ENCODE measurements around the gene RBMX2.

RBMX2 gene

DNA sequence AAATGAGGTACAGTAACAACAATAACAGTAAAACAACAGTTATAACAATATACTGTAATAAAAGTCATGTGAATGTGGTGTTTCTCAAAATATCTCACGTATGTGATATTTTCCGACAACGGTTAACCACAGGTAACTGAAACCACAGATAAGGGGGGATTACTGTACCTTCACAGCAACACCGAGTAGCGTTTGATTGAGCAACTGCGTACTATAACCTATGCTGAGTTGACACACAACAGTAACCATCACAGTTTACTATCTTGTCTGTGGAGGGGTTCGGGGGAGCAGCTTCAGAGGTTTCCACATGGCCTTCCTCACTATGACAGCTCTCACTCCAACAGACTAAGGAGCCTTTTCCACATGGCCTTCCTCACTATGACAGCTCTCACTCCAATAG, 13.4 kb downstream of the RBMX2 start:
- TF ChIP-seq POLR2AphosphoS5 (IDR thresholded peaks at IDR 0.05; ENCODE audit: low read depth, low read length) (no peak), SIN3A (IDR thresholded peaks at IDR 0.05; ENCODE audit: borderline replicate concordance, insufficient read depth, low read length) (no peak), FOXP2 (optimal IDR thresholded peaks at IDR 0.05; ENCODE audit: borderline replicate concordance, extremely low read depth, extremely low read length, insufficient read depth) (no peak), TAF1 (IDR thresholded peaks at IDR 0.05; ENCODE audit: borderline replicate concordance, insufficient read depth, low read length) (no peak)
- TF ChIP-seq, protein P1, sequence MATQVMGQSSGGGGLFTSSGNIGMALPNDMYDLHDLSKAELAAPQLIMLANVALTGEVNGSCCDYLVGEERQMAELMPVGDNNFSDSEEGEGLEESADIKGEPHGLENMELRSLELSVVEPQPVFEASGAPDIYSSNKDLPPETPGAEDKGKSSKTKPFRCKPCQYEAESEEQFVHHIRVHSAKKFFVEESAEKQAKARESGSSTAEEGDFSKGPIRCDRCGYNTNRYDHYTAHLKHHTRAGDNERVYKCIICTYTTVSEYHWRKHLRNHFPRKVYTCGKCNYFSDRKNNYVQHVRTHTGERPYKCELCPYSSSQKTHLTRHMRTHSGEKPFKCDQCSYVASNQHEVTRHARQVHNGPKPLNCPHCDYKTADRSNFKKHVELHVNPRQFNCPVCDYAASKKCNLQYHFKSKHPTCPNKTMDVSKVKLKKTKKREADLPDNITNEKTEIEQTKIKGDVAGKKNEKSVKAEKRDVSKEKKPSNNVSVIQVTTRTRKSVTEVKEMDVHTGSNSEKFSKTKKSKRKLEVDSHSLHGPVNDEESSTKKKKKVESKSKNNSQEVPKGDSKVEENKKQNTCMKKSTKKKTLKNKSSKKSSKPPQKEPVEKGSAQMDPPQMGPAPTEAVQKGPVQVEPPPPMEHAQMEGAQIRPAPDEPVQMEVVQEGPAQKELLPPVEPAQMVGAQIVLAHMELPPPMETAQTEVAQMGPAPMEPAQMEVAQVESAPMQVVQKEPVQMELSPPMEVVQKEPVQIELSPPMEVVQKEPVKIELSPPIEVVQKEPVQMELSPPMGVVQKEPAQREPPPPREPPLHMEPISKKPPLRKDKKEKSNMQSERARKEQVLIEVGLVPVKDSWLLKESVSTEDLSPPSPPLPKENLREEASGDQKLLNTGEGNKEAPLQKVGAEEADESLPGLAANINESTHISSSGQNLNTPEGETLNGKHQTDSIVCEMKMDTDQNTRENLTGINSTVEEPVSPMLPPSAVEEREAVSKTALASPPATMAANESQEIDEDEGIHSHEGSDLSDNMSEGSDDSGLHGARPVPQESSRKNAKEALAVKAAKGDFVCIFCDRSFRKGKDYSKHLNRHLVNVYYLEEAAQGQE (IDR thresholded peaks at IDR 0.05; ENCODE audit: insufficient read depth in 1 of 2, low read depth in 2 of 2, low read length in 2 of 2) = no peak

DNA sequence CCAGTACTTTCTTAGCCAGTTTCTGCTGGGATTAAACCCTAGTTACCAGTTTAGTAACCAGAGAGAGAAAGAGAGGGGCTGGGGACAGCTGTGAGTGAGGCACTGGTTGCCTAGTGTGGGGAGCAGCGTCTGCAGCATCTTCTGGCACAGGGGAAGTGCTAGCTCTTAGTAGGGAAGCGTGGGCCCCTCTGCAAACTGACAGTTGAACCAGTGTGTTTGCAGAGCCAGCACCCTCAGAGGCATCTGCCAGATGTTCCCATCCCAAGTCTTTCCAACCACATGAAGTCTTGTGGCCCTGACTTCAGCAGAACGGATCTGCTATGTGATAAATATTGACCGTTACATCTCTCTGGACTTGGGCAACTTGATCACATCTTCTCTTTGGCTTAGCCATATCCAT, 15.0 kb downstream of the RBMX2 start:
- no peak for TF ChIP-seq FOXP2 (optimal IDR thresholded peaks at IDR 0.05; ENCODE audit: borderline replicate concordance, extremely low read depth, extremely low read length, insufficient read depth)
- TF ChIP-seq SIN3A (IDR thresholded peaks at IDR 0.05; ENCODE audit: borderline replicate concordance, insufficient read depth, low read length) = no peak
- TF ChIP-seq, protein P1 (IDR thresholded peaks at IDR 0.05; ENCODE audit: insufficient read depth in 1 of 2, low read depth in 2 of 2, low read length in 2 of 2) = no peak
- TF ChIP-seq POLR2AphosphoS5 (IDR thresholded peaks at IDR 0.05; ENCODE audit: low read depth, low read length) = no peak
- no peak for TF ChIP-seq TAF1 (IDR thresholded peaks at IDR 0.05; ENCODE audit: borderline replicate concordance, insufficient read depth, low read length)

DNA sequence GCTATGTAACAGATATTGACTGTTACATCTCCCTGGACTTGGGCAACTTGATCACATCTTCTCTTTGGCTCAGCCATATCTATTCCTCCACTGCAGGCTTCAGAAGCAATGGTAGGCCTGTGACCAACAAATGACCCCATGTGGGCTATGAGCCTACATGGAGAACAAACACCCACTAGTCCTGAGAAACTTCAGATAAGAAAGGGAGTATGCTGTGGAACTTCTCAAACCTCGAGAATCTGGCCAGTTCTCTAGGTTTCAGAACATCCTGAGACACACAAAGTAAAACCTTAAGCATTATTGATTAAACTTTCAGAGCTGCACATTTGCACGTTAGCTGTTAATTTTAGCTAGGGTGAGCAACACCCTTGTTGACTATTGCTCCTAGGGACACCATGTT, 16.3 kb downstream of the RBMX2 start:
- no peak for TF ChIP-seq TAF1 (IDR thresholded peaks at IDR 0.05; ENCODE audit: borderline replicate concordance, insufficient read depth, low read length)
- TF ChIP-seq POLR2AphosphoS5 (IDR thresholded peaks at IDR 0.05; ENCODE audit: low read depth, low read length) = no peak
- TF ChIP-seq SIN3A (IDR thresholded peaks at IDR 0.05; ENCODE audit: borderline replicate concordance, insufficient read depth, low read length) = no peak
- no peak for TF ChIP-seq FOXP2 (optimal IDR thresholded peaks at IDR 0.05; ENCODE audit: borderline replicate concordance, extremely low read depth, extremely low read length, insufficient read depth)
- TF ChIP-seq, protein P1 (IDR thresholded peaks at IDR 0.05; ENCODE audit: insufficient read depth in 1 of 2, low read depth in 2 of 2, low read length in 2 of 2) = no peak

DNA sequence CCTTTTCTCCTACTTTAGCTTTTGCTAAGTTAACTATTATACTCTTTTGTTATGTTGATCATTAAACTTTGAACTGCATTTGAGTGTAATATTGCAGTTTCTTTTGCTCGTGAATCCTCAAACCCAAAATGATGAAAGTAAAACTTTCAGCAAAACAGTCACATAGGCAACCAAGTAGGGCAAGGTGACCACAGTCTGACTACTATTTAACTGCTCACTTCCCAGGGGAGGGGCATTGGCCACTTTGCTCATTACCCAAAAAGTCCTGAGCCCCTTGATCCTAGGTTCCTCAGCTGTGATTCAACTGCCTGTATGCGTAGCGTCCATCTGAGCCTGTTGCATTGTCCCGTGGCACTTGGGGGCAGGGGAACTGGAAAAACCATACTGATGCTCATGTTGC, 17.0 kb downstream of the RBMX2 start:
- TF ChIP-seq POLR2AphosphoS5 (IDR thresholded peaks at IDR 0.05; ENCODE audit: low read depth, low read length) (no peak), FOXP2 (optimal IDR thresholded peaks at IDR 0.05; ENCODE audit: borderline replicate concordance, extremely low read depth, extremely low read length, insufficient read depth) (no peak), TAF1 (IDR thresholded peaks at IDR 0.05; ENCODE audit: borderline replicate concordance, insufficient read depth, low read length) (no peak), SIN3A (IDR thresholded peaks at IDR 0.05; ENCODE audit: borderline replicate concordance, insufficient read depth, low read length) (no peak)
- TF ChIP-seq, protein P1 (IDR thresholded peaks at IDR 0.05; ENCODE audit: insufficient read depth in 1 of 2, low read depth in 2 of 2, low read length in 2 of 2) = no peak

DNA sequence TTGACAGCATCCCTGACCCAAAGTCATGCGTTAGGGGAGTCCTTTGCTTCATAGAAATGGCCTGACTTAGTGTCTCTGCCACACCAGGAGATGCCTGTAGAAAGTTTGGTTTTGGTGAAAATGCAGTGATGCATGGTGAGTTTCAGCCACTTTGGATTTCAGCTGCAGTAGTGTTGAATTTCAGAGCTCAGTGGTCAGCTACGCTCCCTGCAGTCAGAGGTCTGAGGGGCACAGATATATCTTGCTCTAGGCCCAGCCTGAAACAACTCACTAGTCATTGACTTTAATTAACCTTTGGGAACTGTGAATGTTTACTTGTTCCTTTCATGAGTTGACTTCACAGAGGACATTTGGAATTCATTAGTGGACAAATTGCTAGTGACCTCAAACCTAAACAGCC, 17.5 kb downstream of the RBMX2 start:
- TF ChIP-seq TAF1 (IDR thresholded peaks at IDR 0.05; ENCODE audit: borderline replicate concordance, insufficient read depth, low read length) (no peak), POLR2AphosphoS5 (IDR thresholded peaks at IDR 0.05; ENCODE audit: low read depth, low read length) (no peak), SIN3A (IDR thresholded peaks at IDR 0.05; ENCODE audit: borderline replicate concordance, insufficient read depth, low read length) (no peak), FOXP2 (optimal IDR thresholded peaks at IDR 0.05; ENCODE audit: borderline replicate concordance, extremely low read depth, extremely low read length, insufficient read depth) (no peak)
- TF ChIP-seq, protein P1 (IDR thresholded peaks at IDR 0.05; ENCODE audit: insufficient read depth in 1 of 2, low read depth in 2 of 2, low read length in 2 of 2) = no peak
